HEK293 (cell line): ENCODE data around the gene PIP5K1B.

Experiments used
- CTCF ChIP-seq: fragments of 450-650 bp; formaldehyde crosslinking; IDR thresholded peaks from 2 replicates; pipeline ENCODE4 v1.5.1; 2016; ENCODE audit warnings: missing biosample characterization, missing genetic modification characterization
- EGR2 ChIP-seq: fragments of 450-650 bp; formaldehyde crosslinking; IDR thresholded peaks from 2 replicates; pipeline ENCODE4 v1.5.1; 2016; ENCODE audit warnings: low read depth, missing biosample characterization, missing genetic modification characterization
- SCRT2 ChIP-seq: fragments of 450-650 bp; formaldehyde crosslinking; IDR thresholded peaks from 2 replicates; pipeline ENCODE4 v1.5.1; 2016; ENCODE audit warnings: missing biosample characterization, missing genetic modification characterization
- ZNF692 ChIP-seq: fragments of 450-650 bp; formaldehyde crosslinking; IDR thresholded peaks from 2 replicates; pipeline ENCODE4 v1.5.1; 2016; ENCODE audit warnings: missing biosample characterization, missing genetic modification characterization

- no peak for TF ChIP-seq CTCF
- no peak for TF ChIP-seq ZNF692 (tag by site-specific recombination)
- no peak for TF ChIP-seq SCRT2 (tag by site-specific recombination)
- no peak for TF ChIP-seq EGR2
These were observed 88.7 kb downstream of the PIP5K1B start for GRCh38 chr9:68793605-68794343.
